ENCODE measurements around the gene RMDN3. TPM values are rescaled to one million over a fixed set of nuclear protein-coding genes. Genes with fewer than 3 reads are reported as not detected.

RMDN3 gene
- total RNA-seq, 2 experiments from 2014 or later: 34.0 to 35.1 TPM

- Mint-ChIP-seq H3K27ac (peak overlapping the region; percentile 68), H3K36me3 (ENCODE audit: low read depth) (peaks cover 4% of the 10 kb centered on the region), H3K27me3 (ENCODE audit: low read depth) (no peaks in the 10 kb centered on the region), H3K9me3 (ENCODE audit: insufficient read depth) (no peaks in the 10 kb centered on the region), H3K4me3 (no peak overlapping the region), H3K4me1 (ENCODE audit: low read depth) (peaks cover 28% of the 10 kb centered on the region)
- ChIA-PET POLR2A (interaction anchor here (1.2 to 1.4 kb wide), 3 partner anchors 21 to 93 kb away, joined by 3 to 8 read pairs (median 3); partner anchors contain the start of gene RAD51), CTCF (interaction anchor here (0.9 to 8.5 kb wide), 7 partner anchors 19 to 198 kb away, joined by 4 to 107 read pairs (median 7); partner anchors contain the start of genes DNAJC17, GCHFR, RAD51 and VPS18)
- ATAC-seq (peak; percentile 30), DNase-seq (no peak)
Observed at GRCh38 chr15:40787991-40788390, 32.9 kb upstream of the RMDN3 start.

GRCh38 chr15:40787344-40787841, 32.3 kb upstream of the RMDN3 start:
- ChIA-PET POLR2A (interaction anchor here (1.2 to 1.4 kb wide), 3 partner anchors 20 to 93 kb away, joined by 3 to 8 read pairs (median 3); partner anchors contain the start of gene RAD51), CTCF (interaction anchor here (0.9 to 8.5 kb wide), 7 partner anchors 20 to 198 kb away, joined by 4 to 107 read pairs (median 7); partner anchors contain the start of genes DNAJC17, GCHFR, RAD51 and VPS18)
- peak; percentile 68 for DNase-seq
- Mint-ChIP-seq H3K36me3 (ENCODE audit: low read depth) (peaks cover 4% of the 10 kb centered on the region), H3K27me3 (ENCODE audit: low read depth) (no peaks in the 10 kb centered on the region), H3K27ac (peak overlapping the region; percentile 68), H3K4me1 (ENCODE audit: low read depth) (peaks cover 30% of the 10 kb centered on the region), H3K9me3 (ENCODE audit: insufficient read depth) (no peaks in the 10 kb centered on the region), H3K4me3 (no peak overlapping the region)
- peak; percentile 67 for ATAC-seq

GRCh38 chr15:40785814-40786213, 30.8 kb upstream of the RMDN3 start:
- DNase-seq: no peak
- POLR2A ChIA-PET: interaction anchor here (0.6 to 1.7 kb wide), 3 partner anchors 16 to 232 kb away, joined by 3 to 8 read pairs (median 3); partner anchors contain the start of genes C15orf62 and RAD51
- no peak overlapping the region for H3K27ac Mint-ChIP-seq
- H3K36me3 Mint-ChIP-seq (ENCODE audit: low read depth): no peaks in the 10 kb centered on the region
- no peaks in the 10 kb centered on the region for H3K9me3 Mint-ChIP-seq (ENCODE audit: insufficient read depth)
- no peak overlapping the region for H3K4me3 Mint-ChIP-seq
- ATAC-seq: no peak
- H3K4me1 Mint-ChIP-seq (ENCODE audit: low read depth): peaks cover 30% of the 10 kb centered on the region
- CTCF ChIA-PET: interaction anchor here (0.8 to 8.5 kb wide), 7 partner anchors 10 to 108 kb away, joined by 3 to 107 read pairs (median 6); partner anchors contain the start of genes DNAJC17, RAD51, VPS18 and ZFYVE19
- H3K27me3 Mint-ChIP-seq (ENCODE audit: low read depth): no peaks in the 10 kb centered on the region

GRCh38 chr15:40785164-40785563, 30.1 kb upstream of the RMDN3 start:
- no peaks in the 10 kb centered on the region for H3K36me3 Mint-ChIP-seq (ENCODE audit: low read depth)
- no peak for DNase-seq
- ATAC-seq: no peak
- no peaks in the 10 kb centered on the region for H3K9me3 Mint-ChIP-seq (ENCODE audit: insufficient read depth)
- H3K4me1 Mint-ChIP-seq (ENCODE audit: low read depth): peaks cover 30% of the 10 kb centered on the region
- CTCF ChIA-PET: interaction anchor here (0.8 to 8.5 kb wide), 8 partner anchors 9 to 109 kb away, joined by 3 to 107 read pairs (median 4); partner anchors contain the start of genes DNAJC17, RAD51, VPS18 and ZFYVE19
- H3K27ac Mint-ChIP-seq: no peak overlapping the region
- no peak overlapping the region for H3K4me3 Mint-ChIP-seq
- POLR2A ChIA-PET: interaction anchor here (0.6 to 1.7 kb wide), 5 partner anchors 15 to 90 kb away, joined by 3 to 8 read pairs (median 3); partner anchors contain the start of genes C15orf62, DNAJC17, RAD51 and ZFYVE19
- no peaks in the 10 kb centered on the region for H3K27me3 Mint-ChIP-seq (ENCODE audit: low read depth)

GRCh38 chr15:40782609-40783227, 27.7 kb upstream of the RMDN3 start:
- ChIA-PET POLR2A (interaction anchor here (0.6 to 1.1 kb wide), 7 partner anchors 13 to 214 kb away, joined by 3 to 4 read pairs (median 3); partner anchors contain the start of gene C15orf62), CTCF (interaction anchor here (0.6 to 8.5 kb wide), 44 partner anchors 9 to 262 kb away, joined by 3 to 107 read pairs (median 4); partner anchors contain the start of genes C15orf62, DNAJC17, GCHFR and RAD51)
- Mint-ChIP-seq H3K27me3 (ENCODE audit: low read depth) (no peaks in the 10 kb centered on the region), H3K9me3 (ENCODE audit: insufficient read depth) (no peaks in the 10 kb centered on the region), H3K27ac (no peak overlapping the region), H3K36me3 (ENCODE audit: low read depth) (peaks cover 9% of the 10 kb centered on the region), H3K4me3 (no peak overlapping the region), H3K4me1 (ENCODE audit: low read depth) (peaks cover 24% of the 10 kb centered on the region)
- ATAC-seq: peak; percentile 98
- DNase-seq: peak; percentile 85

- Mint-ChIP-seq H3K27me3 (ENCODE audit: low read depth) (no peaks in the 10 kb centered on the region), H3K36me3 (ENCODE audit: low read depth) (peaks cover 42% of the 10 kb centered on the region), H3K27ac (peak overlapping the region; percentile 47), H3K4me3 (no peak overlapping the region), H3K9me3 (ENCODE audit: insufficient read depth) (no peaks in the 10 kb centered on the region), H3K4me1 (ENCODE audit: low read depth) (peaks cover 16% of the 10 kb centered on the region)
- ChIA-PET CTCF (interaction anchor here (1.0 to 1.7 kb wide), 4 partner anchors 8 to 118 kb away, joined by 3 to 8 read pairs (median 4); no protein-coding TSS in a partner anchor), POLR2A (interaction anchor here (0.9 kb wide), 1 partner anchor 82 kb away, joined by 3 read pairs; the partner anchor contains the start of gene RAD51)
- DNase-seq (peak; percentile 62), ATAC-seq (peak; percentile 78)
Observed at GRCh38 chr15:40776537-40777141, 21.6 kb upstream of the RMDN3 start.

- POLR2A ChIA-PET: interaction anchor here (0.9 kb wide), 1 partner anchor 81 kb away, joined by 3 read pairs; the partner anchor contains the start of gene RAD51
Observed at GRCh38 chr15:40775740-40776536, 20.9 kb upstream of the RMDN3 start.

GRCh38 chr15:40775007-40775406, 20.0 kb upstream of the RMDN3 start:
- DNase-seq (no peak), ATAC-seq (no peak)
- Mint-ChIP-seq H3K9me3 (ENCODE audit: insufficient read depth) (no peaks in the 10 kb centered on the region), H3K4me1 (ENCODE audit: low read depth) (peaks cover 21% of the 10 kb centered on the region), H3K36me3 (ENCODE audit: low read depth) (peaks cover 44% of the 10 kb centered on the region), H3K27me3 (ENCODE audit: low read depth) (no peaks in the 10 kb centered on the region), H3K27ac (no peak overlapping the region), H3K4me3 (no peak overlapping the region)
- ChIA-PET CTCF (no interaction called here), POLR2A (no interaction called here)

More at GRCh38 chr15:40775740-40776536, 20.9 kb upstream of the RMDN3 start:
- no peaks in the 10 kb centered on the region for H3K27me3 Mint-ChIP-seq (ENCODE audit: low read depth)
- CTCF ChIA-PET: interaction anchor here (1.0 to 1.7 kb wide), 4 partner anchors 9 to 119 kb away, joined by 3 to 8 read pairs (median 4); no protein-coding TSS in a partner anchor
- H3K36me3 Mint-ChIP-seq (ENCODE audit: low read depth): peaks cover 44% of the 10 kb centered on the region
- peaks cover 16% of the 10 kb centered on the region for H3K4me1 Mint-ChIP-seq (ENCODE audit: low read depth)
- no peak overlapping the region for H3K4me3 Mint-ChIP-seq
- H3K27ac Mint-ChIP-seq: no peak overlapping the region
- no peaks in the 10 kb centered on the region for H3K9me3 Mint-ChIP-seq (ENCODE audit: insufficient read depth)
- no peak for DNase-seq
- ATAC-seq: no peak

GRCh38 chr15:40773902-40774301, 18.8 kb upstream of the RMDN3 start:
- Mint-ChIP-seq H3K27ac (no peak overlapping the region), H3K27me3 (ENCODE audit: low read depth) (no peaks in the 10 kb centered on the region), H3K4me3 (no peak overlapping the region), H3K36me3 (ENCODE audit: low read depth) (peaks cover 36% of the 10 kb centered on the region), H3K4me1 (ENCODE audit: low read depth) (peaks cover 26% of the 10 kb centered on the region), H3K9me3 (ENCODE audit: insufficient read depth) (no peaks in the 10 kb centered on the region)
- ChIA-PET CTCF (no interaction called here), POLR2A (no interaction called here)
- no peak for ATAC-seq
- no peak for DNase-seq

- CTCF ChIA-PET: interaction anchor here (0.5 kb wide), 1 partner anchor 1577 kb away, joined by 3 read pairs; no protein-coding TSS in a partner anchor
- Mint-ChIP-seq H3K27me3 (ENCODE audit: low read depth) (no peaks in the 10 kb centered on the region), H3K27ac (no peak overlapping the region), H3K9me3 (ENCODE audit: insufficient read depth) (no peaks in the 10 kb centered on the region), H3K4me1 (ENCODE audit: low read depth) (peaks cover 30% of the 10 kb centered on the region), H3K4me3 (no peak overlapping the region), H3K36me3 (ENCODE audit: low read depth) (peaks cover 36% of the 10 kb centered on the region)
- no peak for ATAC-seq
- POLR2A ChIA-PET: no interaction called here
- DNase-seq: no peak
Observed at GRCh38 chr15:40773496-40773895, 18.4 kb upstream of the RMDN3 start.

Measured in activated CD8-positive, alpha-beta T cell treated with anti-CD3 and anti-CD28 coated beads, Interleukin-2, amount 10 ng/mL, durations not matched to agents 7 days and 5 days (primary cell).